OCI-LY1 (cell line): ENCODE data around the gene ZNF615.

Source experiments
- EZH2 ChIP-seq: fragments of 200-600 bp; sonication (generic), shearing (Covaris generic); IDR thresholded peaks from 2 replicates; pipeline ENCODE4 v1.8.0; 2017; ENCODE audit warnings: borderline replicate concordance, mixed run types, mild to moderate bottlenecking, antibody characterized with exemption, low read length, moderate library complexity, mixed read lengths
- TF ChIP-seq, protein P1 (sequence below): fragments of 200-600 bp; sonication (generic), shearing (Covaris generic); IDR thresholded peaks from 2 replicates; pipeline ENCODE4 v1.5.1; 2017; ENCODE audit warnings: mild to moderate bottlenecking, antibody characterized with exemption, low read length, moderate library complexity, mixed read lengths

GRCh38 chr19:51978882-51979281 lies 29.1 kb downstream of the ZNF615 start:
- TF ChIP-seq, protein P1, sequence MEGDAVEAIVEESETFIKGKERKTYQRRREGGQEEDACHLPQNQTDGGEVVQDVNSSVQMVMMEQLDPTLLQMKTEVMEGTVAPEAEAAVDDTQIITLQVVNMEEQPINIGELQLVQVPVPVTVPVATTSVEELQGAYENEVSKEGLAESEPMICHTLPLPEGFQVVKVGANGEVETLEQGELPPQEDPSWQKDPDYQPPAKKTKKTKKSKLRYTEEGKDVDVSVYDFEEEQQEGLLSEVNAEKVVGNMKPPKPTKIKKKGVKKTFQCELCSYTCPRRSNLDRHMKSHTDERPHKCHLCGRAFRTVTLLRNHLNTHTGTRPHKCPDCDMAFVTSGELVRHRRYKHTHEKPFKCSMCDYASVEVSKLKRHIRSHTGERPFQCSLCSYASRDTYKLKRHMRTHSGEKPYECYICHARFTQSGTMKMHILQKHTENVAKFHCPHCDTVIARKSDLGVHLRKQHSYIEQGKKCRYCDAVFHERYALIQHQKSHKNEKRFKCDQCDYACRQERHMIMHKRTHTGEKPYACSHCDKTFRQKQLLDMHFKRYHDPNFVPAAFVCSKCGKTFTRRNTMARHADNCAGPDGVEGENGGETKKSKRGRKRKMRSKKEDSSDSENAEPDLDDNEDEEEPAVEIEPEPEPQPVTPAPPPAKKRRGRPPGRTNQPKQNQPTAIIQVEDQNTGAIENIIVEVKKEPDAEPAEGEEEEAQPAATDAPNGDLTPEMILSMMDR = no peak
- TF ChIP-seq EZH2 = no peak
